ENCODE data around the gene PLAGL2. TPM values are rescaled to one million over a fixed set of nuclear protein-coding genes. Genes with fewer than 3 reads are reported as not detected.

PLAGL2 gene
- total RNA-seq, 1 donor from 2014 or later: 126 TPM

GRCh38 chr20:32142991-32143390 lies 64.6 kb downstream of the PLAGL2 start:
- Mint-ChIP-seq H3K9me3 (no peaks in the 10 kb centered on the region), H3K27me3 (ENCODE audit: low read depth) (no peaks in the 10 kb centered on the region), H3K4me3 (ENCODE audit: low read depth) (no peak overlapping the region), H3K4me1 (ENCODE audit: low read depth) (no peaks in the 10 kb centered on the region), H3K27ac (no peak overlapping the region), H3K36me3 (ENCODE audit: low read depth) (peaks cover 77% of the 10 kb centered on the region)
- no peak for DNase-seq (ENCODE audit: low spot score)
- intact Hi-C loops (cut with micrococcal nuclease): no loop called here

Other genes starting within 250 kb of the PLAGL2 start
- not detected in 2 replicates for gene XKR7, start 239.6 kb downstream of the PLAGL2 start, total RNA-seq
- gene CCM2L, start 197.3 kb downstream of the PLAGL2 start, total RNA-seq: not detected in 2 replicates
- not detected in 2 replicates for gene HCK, start 155.5 kb downstream of the PLAGL2 start, total RNA-seq
- 47.7 and 49.2 TPM in 2 replicates for gene TM9SF4, start 98.0 kb downstream of the PLAGL2 start, total RNA-seq
- gene POFUT1, start 137 bp upstream of the PLAGL2 start, total RNA-seq: 67.4 and 68.8 TPM in 2 replicates
- 40.6 and 42.2 TPM in 2 replicates for gene KIF3B, start 69.9 kb upstream of the PLAGL2 start, total RNA-seq
- 141 and 145 TPM in 2 replicates for gene ASXL1, start 150.6 kb upstream of the PLAGL2 start, total RNA-seq

All from activated T-helper 2 cell treated with anti-CD3 and anti-CD28 coated beads, Interferon-gamma antibody, Interleukin-2, Interleukin-4, amounts not matched to agents 10 μg/mL and 5 μg/mL and 100 μg/mL, durations not matched to agents 14 hours and 24 hours and 36 hours (primary cell).